NOMO-1 treated with dmso at 0.1 percent for 144 hours (cell line): ENCODE data around the gene SVOPL.
"Not testable (repeated sequence)": the region's sequence is repeated elsewhere in the genome, so short reads cannot be mapped to it uniquely, and the experiment has no call there.

Experiments used
- DNase-seq: peaks from one replicate; lab custom pipeline; 2025; ENCODE audit not compliant: unreplicated experiment; lab: John Stamatoyannopoulos, UW

The SVOPL gene

DNA sequence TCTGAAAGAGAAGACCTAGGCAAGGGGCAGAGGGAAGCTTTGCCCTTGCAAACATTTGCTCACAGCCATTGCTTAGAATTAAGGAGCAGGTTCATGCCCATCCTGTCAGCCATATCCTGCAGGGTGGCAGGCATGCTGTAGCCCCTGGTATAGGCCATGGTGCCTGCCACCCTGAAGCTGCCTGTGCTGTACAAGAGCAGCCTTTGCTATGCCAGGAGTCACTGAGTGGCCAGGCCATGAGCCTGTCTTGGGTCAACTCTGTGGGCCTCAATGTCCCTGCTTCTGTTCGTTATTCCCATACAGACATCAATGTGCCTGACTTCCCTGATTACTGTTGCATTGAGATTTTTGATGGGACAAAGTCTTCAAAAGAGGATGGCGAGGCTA is 368 bp upstream of the SVOPL start:
- no peak for DNase-seq

DNA sequence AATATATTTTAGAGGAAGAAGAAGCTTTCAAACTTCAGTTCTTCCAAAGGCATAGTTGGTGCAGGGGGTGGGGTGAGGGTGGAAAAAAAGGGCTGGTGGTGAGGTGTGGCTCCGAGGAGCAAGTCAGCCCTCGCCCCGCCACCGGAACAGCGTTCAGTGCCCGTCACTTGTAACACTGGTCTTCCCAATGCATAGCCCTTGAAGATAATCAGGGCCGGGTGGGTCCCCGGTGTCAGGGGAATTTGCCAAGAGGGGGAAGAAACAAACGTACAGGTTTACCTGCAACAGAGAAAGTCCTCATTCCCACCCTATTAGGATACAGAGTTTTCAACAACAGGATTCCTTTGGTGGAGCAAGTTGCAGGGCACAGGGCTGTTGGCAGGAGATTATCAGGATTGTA is 1.5 kb downstream of the SVOPL start:
- DNase-seq = no peak

DNA sequence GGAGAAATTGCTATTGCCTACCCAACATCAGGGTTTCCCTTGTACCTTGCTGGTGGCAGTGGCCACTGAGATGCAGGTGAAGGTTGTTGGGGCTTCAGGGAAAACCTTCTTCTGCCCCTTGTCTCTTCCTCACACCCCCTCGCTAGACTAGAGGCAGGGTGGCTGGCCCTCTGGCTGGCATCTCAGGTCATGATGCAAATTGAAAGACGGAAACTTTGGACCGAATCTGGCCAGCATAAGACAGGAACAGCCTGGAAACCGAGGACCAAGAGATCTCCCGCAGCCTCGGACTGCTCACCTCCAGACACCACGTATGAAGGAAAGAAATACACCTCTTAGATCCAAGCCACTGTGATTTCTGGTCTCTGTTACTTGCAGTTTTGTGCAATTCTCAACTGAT is 2.9 kb downstream of the SVOPL start:
- DNase-seq = no peak

DNA sequence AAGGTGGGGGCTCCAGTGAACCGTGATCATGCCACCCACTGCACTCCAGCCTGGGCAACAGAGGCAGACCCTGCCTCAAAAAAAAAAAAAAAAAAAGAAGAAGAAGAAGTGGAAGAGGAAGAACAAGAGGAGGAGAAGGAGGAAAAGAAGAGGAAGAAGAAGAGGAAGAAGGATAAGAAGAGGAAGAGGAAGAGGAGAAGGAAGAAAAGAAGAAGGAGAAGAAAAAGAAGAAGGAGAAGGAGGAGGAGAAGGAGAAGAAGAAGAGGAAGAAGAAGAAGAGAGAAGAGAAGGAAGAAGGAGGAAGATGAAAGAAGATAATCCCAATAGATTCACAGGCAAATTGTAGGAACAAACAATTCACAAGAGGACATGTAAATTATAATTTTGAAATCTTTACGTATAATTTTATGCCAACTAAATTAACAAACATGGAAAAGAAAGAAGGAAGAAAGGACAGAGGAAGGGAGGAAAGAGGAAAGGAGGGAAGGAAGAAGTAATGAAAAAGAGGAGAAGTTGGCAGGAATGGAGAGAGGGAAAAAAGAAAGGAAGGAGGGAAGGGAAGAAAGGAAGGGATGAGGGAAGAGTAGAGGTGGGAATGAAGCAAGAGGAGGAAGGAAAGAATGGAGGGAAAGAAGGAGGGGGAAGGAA is 3.5 kb downstream of the SVOPL start:
- no peak for DNase-seq

DNA sequence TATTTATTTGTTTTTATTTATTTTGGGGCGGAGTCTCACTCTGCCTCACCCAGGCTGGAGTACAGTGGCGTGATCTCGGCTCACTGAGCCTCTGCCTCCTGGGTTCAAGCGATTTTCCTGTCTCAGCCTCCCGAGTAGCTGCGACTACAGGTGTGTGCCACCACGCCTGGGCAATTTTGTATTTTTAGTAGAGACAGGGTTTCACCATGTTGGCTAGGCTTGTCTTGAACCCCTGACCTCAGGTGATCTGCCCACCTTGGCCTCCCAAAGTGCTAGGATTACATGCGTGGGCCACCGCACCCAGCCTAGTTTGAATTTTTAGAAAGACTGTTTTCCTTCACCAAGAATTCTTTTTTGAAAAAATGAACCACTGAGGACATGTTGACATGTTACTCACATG is 5.4 kb downstream of the SVOPL start:
- not testable (repeated sequence) for DNase-seq

DNA sequence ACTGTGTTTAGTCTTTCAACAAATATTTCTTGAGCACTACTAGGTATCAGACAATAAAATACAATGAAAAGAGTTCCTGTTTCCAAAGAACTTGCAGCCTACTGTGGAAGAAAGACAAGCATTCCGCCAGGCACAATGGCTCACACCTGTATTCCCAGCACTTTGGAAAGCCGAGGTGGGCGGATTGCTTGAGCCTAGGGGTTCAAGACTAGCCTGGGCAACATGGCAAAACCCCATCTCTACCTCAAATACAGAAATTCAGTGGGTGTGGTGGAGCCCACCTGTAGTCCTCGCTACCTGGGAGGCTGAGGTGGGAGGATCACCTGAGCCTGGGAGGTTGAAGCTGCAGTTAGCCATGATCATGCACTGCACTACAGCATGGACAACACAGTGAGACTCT is 6.1 kb downstream of the SVOPL start:
- DNase-seq = no peak

DNA sequence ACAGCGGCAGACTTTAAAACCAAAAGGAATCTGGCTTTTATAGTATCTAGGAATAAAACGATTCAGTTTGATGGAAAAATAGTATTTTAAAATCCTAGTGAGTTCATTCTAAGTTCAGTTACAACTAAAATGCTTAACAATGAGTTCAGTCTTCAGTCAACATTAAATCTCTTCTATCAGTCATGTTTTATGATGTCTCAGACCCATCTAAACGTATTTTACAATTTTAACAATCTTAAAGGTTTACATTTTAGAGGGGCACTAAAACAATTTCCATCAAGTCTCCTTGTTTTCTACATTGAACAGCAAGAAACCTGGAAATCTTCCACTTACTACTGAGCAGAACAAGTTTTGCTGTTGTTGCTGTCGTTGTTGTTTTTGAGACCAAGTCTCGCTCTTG is 10.0 kb downstream of the SVOPL start:
- DNase-seq = no peak

DNA sequence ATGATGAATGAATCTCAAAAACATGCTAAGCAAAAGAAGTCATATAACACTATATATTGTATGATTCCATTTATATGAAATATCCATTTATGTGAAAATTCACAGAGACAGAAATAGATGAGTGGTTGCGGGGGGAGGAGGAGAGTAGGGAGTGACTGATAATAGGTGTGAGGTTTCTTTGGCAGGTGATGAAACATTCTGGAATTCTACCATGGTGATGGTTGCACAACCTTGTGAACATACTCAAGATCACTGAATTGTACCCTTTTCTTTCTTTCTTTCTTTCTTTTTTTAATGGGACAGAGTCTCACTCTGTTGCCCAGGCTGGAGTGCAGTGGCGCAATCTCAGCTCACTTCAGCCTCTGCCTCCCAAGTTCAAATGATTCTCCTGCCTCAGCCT is 10.7 kb downstream of the SVOPL start:
- DNase-seq = no peak

DNA sequence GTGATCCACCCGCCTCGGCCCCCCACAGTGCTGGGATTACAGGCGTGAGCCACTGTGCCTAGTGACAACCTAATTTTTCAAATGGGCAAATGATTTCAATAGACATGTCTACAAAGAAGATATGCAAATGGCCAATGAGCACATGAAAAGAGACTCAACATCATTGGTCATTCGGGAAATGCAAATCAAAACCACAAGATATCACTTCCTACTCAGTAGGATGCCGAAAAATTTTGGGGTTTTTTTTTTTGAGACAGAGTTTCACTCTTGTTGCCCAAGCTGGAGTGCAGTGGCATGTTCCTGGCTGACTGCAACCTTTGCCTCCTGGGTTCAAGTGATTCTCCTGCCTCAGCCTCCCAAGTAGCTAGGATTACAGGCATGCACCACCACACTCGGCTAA is 13.1 kb downstream of the SVOPL start:
- DNase-seq = not testable (repeated sequence)

DNA sequence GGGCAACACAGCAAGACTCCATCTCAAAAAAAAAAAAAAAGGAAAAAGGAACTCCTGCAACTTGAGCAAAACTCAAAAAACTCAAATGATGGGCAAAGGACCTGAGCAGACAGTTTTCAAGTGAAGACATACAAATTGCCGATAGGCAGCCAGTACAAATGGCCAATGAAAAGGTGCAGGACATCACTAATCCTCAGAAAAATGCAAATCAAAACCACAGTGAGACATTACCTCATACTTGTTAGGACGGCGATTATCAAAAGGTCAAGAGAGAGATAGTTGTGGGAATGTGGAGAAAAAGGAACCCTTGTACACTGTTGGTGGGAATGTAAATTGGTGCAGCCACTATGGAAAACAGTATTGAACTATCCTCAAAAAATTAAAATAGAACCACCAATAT is 16.8 kb downstream of the SVOPL start:
- no peak for DNase-seq

DNA sequence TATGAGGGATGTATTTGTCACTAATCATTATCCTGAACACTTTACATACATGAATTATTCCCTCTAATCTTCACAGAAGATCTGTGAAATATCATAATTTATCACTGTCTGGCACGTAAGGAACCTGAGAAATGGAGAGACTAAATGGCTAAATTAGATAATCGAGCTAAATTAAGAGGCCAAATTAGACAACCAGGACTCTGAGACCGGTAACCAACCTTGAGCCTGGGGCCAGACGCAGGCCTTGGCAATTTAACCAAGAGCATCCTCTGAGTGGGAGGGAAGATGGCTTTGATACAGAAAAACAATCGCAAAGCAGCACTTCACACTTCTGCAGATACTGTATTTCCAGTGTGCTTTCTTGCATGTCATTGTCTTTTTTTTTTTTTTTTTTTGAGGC is 21.4 kb downstream of the SVOPL start:
- no peak for DNase-seq

DNA sequence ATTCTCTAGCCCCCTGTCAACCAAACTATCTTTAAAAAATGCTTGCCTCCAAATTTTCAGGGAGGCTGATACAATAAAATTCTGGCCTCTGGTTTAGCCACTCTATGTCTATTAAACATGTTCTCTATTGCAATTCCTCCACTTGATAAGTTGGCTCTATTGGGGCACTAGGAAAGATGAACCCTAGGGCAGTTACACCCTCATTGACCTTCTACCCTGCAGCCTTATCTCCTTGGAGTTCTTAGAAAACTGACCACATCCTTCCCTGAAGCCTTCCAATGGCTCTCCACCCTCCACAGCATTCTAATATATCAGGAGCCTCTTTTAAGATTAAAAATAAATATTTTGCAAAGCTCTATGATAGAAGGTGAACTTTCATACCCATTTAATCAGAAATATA is 30.6 kb downstream of the SVOPL start:
- no peak for DNase-seq

DNA sequence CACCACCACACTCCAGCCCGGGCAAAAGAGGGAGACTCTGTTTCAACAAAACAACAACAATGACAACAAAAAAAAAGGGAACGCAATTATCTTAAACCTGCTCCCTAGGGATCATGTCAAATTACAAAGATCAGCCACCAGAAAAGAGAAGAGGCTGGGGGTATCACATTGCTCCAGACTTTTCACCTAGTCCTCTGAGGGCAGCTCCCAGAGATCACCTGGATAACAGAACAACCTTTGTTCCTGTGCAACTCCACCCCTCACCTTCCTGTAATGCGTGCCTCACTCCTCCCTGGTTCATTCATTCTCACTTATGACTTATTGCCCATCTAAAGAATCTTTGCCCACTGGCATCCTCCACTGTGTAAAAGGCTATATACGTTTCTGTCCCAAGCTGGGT is 31.8 kb downstream of the SVOPL start:
- DNase-seq = no peak

DNA sequence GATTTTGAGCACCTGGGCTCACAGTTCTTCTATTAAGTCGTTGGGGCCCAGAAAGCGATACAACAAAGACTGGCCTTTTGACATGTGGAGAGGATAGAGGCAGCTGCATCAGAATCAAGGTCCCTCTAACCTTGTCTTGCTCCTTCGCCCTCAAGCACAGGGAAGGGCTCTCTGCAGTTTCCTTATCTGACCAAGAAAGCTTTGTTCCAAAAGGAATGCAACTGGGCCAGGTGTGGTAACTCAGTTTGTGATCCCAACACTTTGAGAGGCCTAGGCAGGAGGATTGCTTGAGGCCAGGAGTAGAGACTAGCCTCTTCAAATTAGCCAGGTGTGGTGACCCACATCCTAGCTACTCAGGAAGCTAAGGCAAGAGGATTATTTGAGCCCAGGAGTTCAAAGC is 32.2 kb downstream of the SVOPL start:
- DNase-seq = no peak

DNA sequence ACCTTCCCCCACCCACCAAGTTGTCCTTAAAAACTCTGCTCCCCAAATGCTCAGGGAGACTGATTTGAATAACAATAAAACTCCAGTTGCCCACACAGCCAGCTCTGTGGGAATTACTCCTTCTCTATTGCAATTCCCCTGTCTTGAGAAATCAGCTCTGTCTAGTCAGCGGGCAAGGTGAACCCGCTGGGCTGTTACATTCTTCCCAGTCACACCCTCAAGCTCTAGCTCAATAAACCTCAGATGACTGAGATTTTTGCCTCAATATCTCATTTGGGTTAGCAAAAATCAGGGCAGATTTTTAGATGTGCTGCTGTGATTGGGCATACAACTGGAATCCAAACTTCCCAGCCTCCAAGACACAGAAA is 32.9 kb downstream of the SVOPL start:
- DNase-seq = no peak

DNA sequence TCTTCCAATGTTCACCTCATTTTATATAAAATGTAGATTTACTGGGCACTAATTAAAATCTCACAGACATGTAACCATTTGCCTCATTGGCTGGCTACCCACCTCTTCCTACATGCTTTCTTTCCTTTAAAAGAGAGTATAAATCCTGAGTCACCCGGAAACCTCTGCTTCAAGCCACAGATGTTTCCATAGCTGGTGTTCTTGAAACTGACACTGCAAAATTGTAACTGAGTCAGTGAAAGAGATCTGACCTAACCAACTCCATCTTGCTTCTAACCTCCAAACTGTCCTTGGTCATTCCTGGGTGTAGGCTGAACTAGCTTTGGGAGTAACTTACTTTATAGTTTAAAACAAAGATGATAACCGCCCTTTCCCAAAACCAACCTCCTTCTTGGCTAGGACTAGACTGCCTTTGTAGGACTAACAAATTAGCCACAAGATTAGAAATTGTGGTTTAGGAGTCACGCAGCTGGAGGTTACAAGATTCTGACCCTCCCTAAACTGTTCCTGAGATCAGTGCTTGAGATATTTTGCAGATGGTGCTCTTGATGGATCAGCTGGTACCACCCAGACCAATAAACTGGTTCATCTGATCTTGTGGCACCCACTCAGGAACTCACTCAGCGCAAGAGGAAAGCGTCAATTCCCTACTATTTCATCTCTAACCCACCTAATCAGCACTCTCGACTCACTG is 33.5 kb downstream of the SVOPL start:
- DNase-seq = no peak

DNA sequence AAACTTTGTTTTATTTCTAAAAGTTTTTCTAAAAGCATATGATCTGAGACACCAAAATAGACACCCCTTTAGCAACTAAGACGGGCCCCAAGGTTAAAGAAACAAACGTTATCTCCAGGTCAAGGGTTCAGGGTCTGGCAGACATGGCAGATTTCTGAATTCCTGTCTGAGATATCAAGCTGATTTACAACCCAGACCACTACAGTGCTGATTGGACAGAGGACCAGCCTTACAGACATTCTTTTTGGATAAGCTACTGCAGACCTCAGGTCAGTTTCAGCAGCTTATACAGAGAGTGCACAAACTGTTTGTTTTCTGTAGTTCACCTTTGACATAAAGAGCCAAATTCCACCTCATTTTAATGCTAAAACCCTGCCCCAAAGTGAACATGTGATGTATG is 34.8 kb downstream of the SVOPL start:
- no peak for DNase-seq

DNA sequence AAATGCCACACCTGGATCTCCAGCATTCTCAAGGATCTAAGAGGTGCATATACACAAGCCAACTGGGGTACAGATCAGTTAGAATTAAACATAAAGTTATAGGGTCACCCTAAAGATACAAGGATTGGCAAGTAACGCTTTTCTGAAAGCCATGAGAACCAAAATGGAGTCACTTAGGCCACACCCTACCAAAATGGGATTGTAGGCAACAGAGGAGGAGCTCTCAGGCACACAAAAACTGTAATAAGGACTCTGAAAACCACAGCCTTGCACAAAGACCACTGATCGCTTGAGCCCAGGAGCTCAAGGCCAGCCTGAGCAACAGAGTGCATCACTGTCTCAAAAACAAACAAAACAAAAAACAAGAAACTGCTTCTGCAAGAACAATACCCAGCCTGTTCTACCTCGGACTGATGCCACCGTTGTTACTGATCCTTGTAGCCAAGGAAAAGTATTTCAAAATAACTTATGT is 35.5 kb downstream of the SVOPL start:
- DNase-seq = no peak

DNA sequence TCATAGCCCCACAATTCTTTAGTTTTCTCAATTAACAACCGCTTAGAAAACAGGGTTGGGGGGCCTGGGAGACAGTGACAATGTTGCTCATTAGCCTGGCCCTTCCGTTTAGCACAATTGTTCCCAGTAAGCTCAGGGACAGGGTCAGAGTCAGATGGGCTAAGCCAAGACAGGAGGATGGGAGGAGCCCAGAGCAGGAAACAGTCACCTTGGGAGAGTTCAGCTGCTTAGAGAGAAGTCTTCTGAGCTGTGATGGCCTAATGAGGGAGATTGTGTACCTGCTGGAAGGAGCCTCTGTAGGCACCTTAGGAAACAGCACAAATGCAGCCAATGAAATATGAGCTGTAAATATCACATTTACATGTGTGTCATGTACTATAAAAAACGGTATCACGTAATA is 35.9 kb downstream of the SVOPL start:
- no peak for DNase-seq

DNA sequence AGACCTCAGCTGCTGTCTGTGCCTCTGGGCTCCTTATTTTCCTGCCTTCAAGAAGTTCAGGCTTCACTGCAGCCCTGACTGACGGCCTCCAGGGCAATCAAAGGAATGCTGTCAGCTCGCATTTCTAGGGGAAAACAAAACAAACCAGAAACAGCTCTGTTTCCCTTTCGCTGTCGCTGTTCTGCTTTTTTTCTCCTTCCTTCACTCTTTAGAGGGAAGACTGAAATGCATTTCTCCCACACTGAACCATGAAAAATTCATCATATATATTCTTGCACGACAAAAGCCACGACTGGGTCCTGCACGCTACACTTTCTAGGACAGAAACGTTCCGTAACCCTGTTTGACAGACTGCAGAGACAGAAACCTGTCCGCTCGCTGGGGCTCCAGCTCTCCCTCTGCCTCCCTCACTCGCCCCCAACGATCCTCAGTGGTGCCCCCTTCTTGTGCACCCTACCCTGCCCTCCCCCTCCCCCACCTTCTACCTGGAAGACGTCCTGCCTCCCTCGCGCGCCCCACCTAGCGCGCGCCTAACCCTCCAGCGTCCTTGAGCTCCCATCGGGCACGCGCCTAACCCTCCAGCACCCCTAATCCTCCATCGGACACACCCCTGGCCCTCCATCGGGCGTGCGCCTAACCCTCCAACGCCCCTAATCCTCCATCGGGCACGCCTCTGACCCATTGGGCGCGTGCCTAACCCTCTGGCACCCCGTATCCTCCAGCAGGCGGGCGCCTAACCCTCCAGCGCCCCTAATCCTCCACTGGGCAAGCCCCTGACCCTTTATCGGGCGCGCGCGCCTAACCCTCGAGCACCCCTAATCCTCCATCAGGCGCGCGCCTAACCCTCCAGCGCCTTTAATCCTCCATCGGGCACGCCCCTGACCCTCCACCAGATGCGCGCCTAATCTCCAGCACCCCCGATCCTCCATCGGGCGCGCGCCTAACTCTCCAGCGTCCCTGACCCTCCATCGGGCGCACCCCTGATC is 37.1 kb downstream of the SVOPL start:
- DNase-seq = no peak

DNA sequence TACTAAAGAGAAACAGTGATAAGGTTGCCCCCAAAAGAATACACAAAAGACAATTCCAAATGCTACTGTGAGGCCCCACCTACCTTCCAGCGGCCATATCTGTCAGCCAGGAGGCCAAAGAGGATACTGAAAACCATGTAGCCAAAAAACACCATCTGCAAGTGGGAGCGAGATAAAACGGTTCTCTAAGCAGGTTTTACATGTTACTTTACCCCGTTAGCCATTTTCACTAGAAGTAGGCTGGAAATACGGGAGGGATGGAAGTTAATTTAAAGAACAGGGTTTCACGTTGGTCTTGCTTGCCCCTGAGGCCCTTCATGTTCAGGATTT is 38.2 kb downstream of the SVOPL start:
- DNase-seq = no peak
